OCI-LY3 (cell line): Measurements from ENCODE around the gene HSCB.
A peak's percentile ranks its signal among the peaks of the same experiment; 100 is the strongest.

Experiments
- H2AFZ ChIP-seq: fragments of 200-600, 300-600 bp; shearing (Covaris generic); 2 replicates; pipeline ENCODE4 v1.6.0; 2014; ENCODE audit warnings: antibody characterized with exemption, low read depth, low read length
- H3K27ac ChIP-seq: fragments of 200-600, 300-600 bp; sonication (generic); 2 replicates; pipeline ENCODE4 v1.5.1; 2014; ENCODE audit warnings: mild to moderate bottlenecking, low read length, moderate library complexity, mixed read lengths
- H3K27me3 ChIP-seq: fragments of 200-600, 300-600 bp; sonication (generic); 2 replicates; pipeline ENCODE4 v1.6.1; 2014; ENCODE audit warnings: low read depth, low read length, mixed read lengths
- H3K36me3 ChIP-seq: fragments of 200-600, 300-600 bp; sonication (generic); replicated peaks from 2 replicates; pipeline ENCODE3; 2014; ENCODE audit warnings: low read depth, low read length, mixed read lengths
- H3K4me1 ChIP-seq: fragments of 300-600, 200-600 bp; sonication (generic); 2 replicates; pipeline ENCODE4 v1.6.1; 2014; ENCODE audit warnings: low read length, mixed read lengths
- H3K4me2 ChIP-seq: fragments of 200-600, 300-600 bp; sonication (generic); 2 replicates; pipeline ENCODE4 v1.6.1; 2014; ENCODE audit warnings: low read length, mixed read lengths
- H3K4me3 ChIP-seq: fragments of 300-600, 200-600 bp; sonication (generic); 2 replicates; pipeline ENCODE4 v1.5.1; 2014; ENCODE audit warnings: antibody characterized with exemption, mild to moderate bottlenecking, low read length, moderate library complexity
- H3K79me2 ChIP-seq: fragments of 300-600, 200-600 bp; shearing (Covaris generic); 2 replicates; pipeline ENCODE4 v1.6.1; 2014; ENCODE audit warnings: mild to moderate bottlenecking, low read length, mixed read lengths
- H3K9ac ChIP-seq: fragments of 300-600, 200-600 bp; shearing (Covaris generic); 2 replicates; pipeline ENCODE4 v1.6.0; 2014; ENCODE audit warnings: mild to moderate bottlenecking, low read length, moderate library complexity
- H3K9me3 ChIP-seq: fragments of 200-600, 300-600 bp; shearing (Covaris generic); 2 replicates; pipeline ENCODE4 v1.6.1; 2014; ENCODE audit warnings: low read length, mixed read lengths; ENCODE audit not compliant: insufficient read depth
- H4K20me1 ChIP-seq: fragments of 200-600, 300-600 bp; sonication (generic); 2 replicates; pipeline ENCODE4 v1.6.1; 2016; ENCODE audit warnings: low read length, mixed read lengths; ENCODE audit not compliant: insufficient read depth
- EZH2phosphoT487 ChIP-seq: fragments of 200-600 bp; shearing (Covaris generic); IDR thresholded peaks from 2 replicates; pipeline ENCODE4 v1.6.1; 2018; ENCODE audit warnings: antibody characterized with exemption, mixed run types, low read depth
- TF ChIP-seq, protein P1 (sequence below): fragments of 200-600, 300-600 bp; sonication (generic); IDR thresholded peaks from 2 replicates; pipeline ENCODE4 v1.5.1; 2014; ENCODE audit warnings: antibody characterized with exemption, low read length, low read depth

Gene HSCB

DNA sequence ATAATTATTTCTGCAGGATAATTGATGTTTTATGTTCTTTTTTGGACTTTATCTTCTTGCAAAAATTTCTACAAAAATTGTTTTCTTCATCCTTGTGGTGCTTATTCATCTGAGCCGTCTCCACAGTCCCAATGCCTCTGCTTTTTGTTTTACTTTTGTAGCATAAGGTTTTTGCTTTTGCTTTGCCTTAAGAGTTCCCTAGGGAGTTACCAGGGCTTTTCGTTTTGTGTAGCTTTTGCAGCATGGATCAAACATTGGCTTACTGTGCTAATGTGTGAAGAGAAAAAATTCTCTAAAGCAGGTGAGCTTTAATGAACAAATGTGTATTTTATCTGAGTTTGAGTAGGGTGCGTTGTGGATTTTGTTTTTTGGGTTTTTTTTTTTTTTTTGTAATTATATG lies 46.8 kb downstream of the HSCB start:
- Histone ChIP-seq H3K27me3 (no peaks in the 10 kb centered on the region), H3K27ac (no peak overlapping the region)

GRCh38 chr22:28791124-28791523 lies 49.3 kb downstream of the HSCB start:
- Histone ChIP-seq H2AFZ (no peak overlapping the region), H3K4me3 (no peak overlapping the region), H3K27me3 (no peaks in the 10 kb centered on the region), H3K4me1 (peaks cover 48% of the 10 kb centered on the region), H4K20me1 (peaks cover 32% of the 10 kb centered on the region), H3K9ac (no peak overlapping the region), H3K27ac (0 out of 2 replicates have a peak overlapping the region, but pooled peaks have one; percentile 82), H3K9me3 (no peaks in the 10 kb centered on the region), H3K4me2 (no peak overlapping the region), H3K36me3 (peaks cover 65% of the 10 kb centered on the region), H3K79me2 (peaks cover 23% of the 10 kb centered on the region)
- TF ChIP-seq, protein P1, sequence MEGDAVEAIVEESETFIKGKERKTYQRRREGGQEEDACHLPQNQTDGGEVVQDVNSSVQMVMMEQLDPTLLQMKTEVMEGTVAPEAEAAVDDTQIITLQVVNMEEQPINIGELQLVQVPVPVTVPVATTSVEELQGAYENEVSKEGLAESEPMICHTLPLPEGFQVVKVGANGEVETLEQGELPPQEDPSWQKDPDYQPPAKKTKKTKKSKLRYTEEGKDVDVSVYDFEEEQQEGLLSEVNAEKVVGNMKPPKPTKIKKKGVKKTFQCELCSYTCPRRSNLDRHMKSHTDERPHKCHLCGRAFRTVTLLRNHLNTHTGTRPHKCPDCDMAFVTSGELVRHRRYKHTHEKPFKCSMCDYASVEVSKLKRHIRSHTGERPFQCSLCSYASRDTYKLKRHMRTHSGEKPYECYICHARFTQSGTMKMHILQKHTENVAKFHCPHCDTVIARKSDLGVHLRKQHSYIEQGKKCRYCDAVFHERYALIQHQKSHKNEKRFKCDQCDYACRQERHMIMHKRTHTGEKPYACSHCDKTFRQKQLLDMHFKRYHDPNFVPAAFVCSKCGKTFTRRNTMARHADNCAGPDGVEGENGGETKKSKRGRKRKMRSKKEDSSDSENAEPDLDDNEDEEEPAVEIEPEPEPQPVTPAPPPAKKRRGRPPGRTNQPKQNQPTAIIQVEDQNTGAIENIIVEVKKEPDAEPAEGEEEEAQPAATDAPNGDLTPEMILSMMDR: no peak
- no peak for TF ChIP-seq EZH2phosphoT487

More for the DNA sequence above, 46.8 kb downstream of the HSCB start:
- no peak overlapping the region for H3K4me3 ChIP-seq
- TF ChIP-seq, protein P1: no peak
- H2AFZ ChIP-seq: no peak overlapping the region
- peaks cover 60% of the 10 kb centered on the region for H3K36me3 ChIP-seq
- no peak overlapping the region for H3K9ac ChIP-seq
- H3K4me2 ChIP-seq: no peak overlapping the region
- no peaks in the 10 kb centered on the region for H3K79me2 ChIP-seq
- H3K4me1 ChIP-seq: peaks cover 29% of the 10 kb centered on the region
- H4K20me1 ChIP-seq: peaks cover 9% of the 10 kb centered on the region
- H3K9me3 ChIP-seq: no peaks in the 10 kb centered on the region

DNA sequence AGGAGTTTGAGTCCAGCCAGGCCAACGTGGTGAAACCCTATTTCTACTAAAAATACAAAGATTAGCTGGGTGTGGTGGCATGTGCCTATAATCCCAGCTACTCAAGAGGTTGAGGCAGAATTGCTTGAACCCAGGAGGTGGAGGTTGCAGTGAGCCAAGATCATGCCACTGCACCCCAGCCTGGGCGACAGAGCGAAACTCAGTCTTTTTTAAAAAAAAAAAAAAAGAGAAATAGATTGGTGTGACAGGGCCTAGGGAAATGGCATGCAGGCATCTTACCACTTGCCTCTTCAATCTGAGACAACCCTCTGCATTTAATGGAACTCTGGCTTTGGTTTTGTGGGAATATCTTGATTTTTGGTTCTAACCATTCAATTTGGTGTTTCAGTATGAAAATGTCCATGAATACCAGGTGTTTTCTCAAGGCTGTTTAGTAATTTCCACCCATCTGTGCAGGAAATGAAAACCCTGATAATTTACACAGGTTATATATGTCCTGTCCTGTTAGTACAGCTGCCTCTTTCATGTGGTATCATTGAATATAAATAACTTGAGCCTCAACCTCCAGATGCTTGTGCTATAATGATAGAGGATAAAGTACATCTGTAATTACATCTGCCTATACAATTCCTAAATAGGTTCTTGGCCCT lies 50.1 kb downstream of the HSCB start:
- Histone ChIP-seq H3K4me2 (peak overlapping the region; percentile 40), H3K4me1 (peaks cover 56% of the 10 kb centered on the region), H2AFZ (no peak overlapping the region), H3K27me3 (no peaks in the 10 kb centered on the region), H3K79me2 (peaks cover 31% of the 10 kb centered on the region), H4K20me1 (peaks cover 37% of the 10 kb centered on the region), H3K4me3 (no peak overlapping the region), H3K36me3 (peaks cover 65% of the 10 kb centered on the region), H3K9me3 (no peaks in the 10 kb centered on the region), H3K27ac (peak overlapping the region; percentile 82), H3K9ac (no peak overlapping the region; the same call in 1 of the 2 replicates)
- no peak for TF ChIP-seq EZH2phosphoT487
- TF ChIP-seq, protein P1: no peak

GRCh38 chr22:28792491-28793383 lies 50.9 kb downstream of the HSCB start:
- TF ChIP-seq, protein P1: no peak
- TF ChIP-seq EZH2phosphoT487: no peak
- Histone ChIP-seq H3K27ac (peak overlapping the region; percentile 82), H2AFZ (no peak overlapping the region), H3K79me2 (peaks cover 37% of the 10 kb centered on the region), H4K20me1 (peaks cover 43% of the 10 kb centered on the region), H3K4me2 (peak overlapping the region; percentile 40), H3K9me3 (no peaks in the 10 kb centered on the region), H3K9ac (peak overlapping the region; percentile 2; the same call in 1 of the 2 replicates), H3K27me3 (no peaks in the 10 kb centered on the region), H3K4me1 (peaks cover 63% of the 10 kb centered on the region), H3K4me3 (no peak overlapping the region), H3K36me3 (peaks cover 64% of the 10 kb centered on the region)
